Measurements from ENCODE around the gene MFAP1.
A peak's percentile ranks its signal among the peaks of the same experiment; 100 is the strongest.
"Not testable (repeated sequence)": the region's sequence is repeated elsewhere in the genome, so short reads cannot be mapped to it uniquely, and the experiment has no call there.

Gene MFAP1

DNA sequence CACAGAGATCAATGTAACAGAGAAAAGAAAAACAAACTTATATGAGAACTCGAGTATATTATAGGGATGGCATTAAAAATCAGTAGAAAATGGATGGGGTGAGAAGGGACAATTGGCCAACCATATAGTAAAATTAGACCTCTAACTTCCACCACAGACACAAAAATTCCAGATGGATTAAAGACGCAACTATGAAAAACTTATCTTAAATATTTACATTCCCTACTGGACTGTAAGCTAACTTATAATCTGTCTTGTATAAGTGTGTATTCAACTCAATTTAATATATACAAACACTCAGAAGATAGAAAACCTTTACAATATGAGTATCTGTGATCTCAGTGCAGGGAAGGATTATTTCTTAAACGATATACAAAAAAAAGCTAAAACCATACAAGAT, 3.0 kb downstream of the MFAP1 start:
- DNase-seq (ENCODE audit: low read depth), result no peak

DNA sequence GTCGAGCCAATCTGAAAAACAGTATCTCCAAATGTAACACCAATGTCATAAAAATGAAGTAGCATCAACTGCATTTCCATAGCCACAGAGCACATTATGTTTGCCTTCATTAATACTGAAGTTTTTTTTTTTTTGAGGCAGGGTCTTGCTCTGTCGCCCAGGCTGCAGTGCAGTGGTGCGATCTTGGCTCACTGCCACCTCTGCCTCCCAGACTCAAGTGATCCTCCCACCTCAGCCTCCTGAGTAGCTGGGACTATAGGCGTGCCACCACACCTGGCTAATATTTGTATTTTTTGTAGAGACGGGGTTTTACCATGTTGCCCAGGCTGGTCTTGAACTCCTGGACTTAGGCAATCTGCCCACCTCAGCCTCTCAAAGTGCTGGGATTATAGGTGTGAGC, 9.4 kb downstream of the MFAP1 start:
- DNase-seq (ENCODE audit: low read depth), result not testable (repeated sequence)

DNA sequence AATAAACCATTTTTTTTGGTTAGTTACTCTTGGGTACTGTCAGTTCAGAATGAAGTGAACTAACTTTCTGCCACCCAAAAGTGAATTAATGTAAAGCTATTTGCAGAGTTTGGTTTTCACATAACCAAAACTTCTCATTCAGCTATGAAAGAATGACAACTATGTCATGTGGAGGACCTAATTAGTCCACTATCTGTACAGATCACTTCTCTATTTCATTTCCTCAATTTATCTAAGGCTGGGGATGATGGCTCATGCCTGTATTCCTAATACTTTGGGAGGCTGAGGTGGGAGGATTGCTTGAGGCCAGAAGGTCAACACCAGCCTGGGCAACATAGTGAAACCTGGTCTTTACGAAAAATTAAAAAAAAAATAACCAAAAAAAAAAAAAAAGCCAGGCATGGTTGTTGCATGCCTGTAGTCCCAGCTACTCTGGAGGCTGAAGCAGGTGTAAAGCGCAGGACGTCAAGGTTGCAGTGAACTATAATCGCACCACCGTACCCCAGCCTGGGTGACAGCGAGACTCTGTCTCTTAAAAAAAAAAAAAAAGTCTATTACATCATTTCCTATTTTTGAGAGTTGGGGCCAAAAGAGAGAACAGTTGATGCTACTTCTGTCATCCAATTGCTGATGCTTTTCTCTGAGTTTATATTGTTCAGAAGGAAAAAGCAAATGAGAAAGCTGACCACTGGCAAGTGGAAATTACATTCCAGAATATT, 15.4 kb downstream of the MFAP1 start:
- no peak for DNase-seq (ENCODE audit: low read depth)

DNA sequence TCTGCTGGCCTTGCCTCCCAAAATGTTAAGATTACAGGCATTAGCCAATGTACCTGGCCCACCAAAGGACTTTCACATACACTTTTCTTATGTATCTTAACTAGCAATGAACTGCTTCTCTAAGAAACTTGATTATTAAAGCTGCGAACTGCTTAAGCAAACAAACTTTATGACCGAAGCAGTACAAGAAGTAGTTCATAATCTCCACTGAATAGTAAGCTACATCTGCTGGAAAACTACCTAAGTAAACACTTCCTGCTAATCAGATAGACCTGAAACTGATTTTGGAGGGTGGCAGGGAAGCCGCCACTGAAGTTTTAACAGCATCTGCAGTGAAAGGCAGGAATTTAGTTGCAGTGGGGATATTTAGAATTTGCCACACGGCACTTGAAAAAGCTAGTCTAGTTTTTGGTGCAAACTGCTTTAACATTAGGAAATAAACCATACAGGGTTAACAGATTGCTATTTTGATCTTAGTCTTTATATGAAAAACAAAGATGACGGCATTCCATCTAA, 16.0 kb downstream of the MFAP1 start:
- no peak for DNase-seq (ENCODE audit: low read depth)

DNA sequence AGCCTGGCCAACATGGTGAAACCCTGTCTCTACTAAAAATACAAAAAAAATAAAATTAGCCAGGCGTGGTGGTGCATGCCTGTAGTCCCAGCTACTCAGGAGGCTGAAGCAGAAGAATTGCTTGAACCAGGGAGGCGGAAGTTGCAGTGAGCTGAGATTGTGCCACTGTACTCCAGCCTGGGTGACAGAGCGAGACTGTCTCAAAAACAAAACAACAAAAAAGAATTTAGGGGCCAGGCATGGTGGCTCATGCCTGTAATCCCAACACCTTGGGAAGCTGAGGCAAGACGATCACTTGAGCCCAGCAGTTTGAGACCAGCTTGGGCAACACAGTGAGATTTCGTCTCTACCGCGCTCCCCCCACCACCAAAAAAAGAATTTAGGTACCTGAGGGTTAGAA, 21.8 kb downstream of the MFAP1 start:
- DNase-seq (ENCODE audit: low read depth), result not testable (repeated sequence)

DNA sequence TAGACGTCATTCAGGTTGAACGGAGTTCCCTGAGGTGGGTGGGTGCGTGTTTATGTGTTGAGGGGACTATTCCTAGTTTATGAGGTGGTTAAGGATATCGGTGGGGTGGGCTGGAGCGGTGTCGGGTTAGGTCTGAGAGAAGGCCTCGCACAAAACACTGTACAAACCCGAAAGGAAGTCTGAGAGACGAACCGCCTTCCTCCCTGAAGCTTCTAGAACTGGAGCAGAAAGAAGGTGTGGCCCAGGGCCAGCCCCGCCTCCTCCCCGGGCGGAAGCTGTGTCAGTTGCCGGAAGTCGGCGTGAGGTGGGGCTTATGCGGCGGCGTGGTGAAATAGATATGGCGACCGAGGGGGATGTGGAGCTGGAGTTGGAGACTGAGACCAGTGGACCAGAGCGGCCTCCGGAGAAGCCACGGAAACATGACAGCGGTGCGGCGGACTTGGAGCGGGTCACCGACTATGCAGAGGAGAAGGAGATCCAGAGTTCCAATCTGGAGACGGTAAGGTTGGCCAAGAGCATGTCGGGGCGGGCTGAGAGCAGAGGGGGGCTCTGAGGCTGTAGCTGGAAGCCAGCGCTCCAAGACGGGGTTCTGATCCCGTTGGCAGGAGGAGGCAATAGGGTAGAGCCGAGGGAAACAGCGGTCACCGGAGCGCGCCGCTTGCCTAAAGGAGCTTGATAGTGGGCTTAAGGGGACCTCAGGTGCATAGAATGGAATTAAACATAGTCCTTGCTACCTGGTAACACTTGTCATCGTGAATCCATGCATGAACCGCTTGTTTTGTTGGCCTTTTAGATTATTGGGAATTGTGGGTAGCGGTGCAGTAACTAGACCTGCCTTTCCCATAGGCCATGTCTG, 24.0 kb downstream of the MFAP1 start, which contains the start of gene HYPK:
Gene HYPK, plus strand, starts transcription at position 314 of the 856 bp plus-strand sequence. Its CDS starts 24 bp downstream, at position 338.
- peak; percentile 86 for DNase-seq (ENCODE audit: low read depth)

DNA sequence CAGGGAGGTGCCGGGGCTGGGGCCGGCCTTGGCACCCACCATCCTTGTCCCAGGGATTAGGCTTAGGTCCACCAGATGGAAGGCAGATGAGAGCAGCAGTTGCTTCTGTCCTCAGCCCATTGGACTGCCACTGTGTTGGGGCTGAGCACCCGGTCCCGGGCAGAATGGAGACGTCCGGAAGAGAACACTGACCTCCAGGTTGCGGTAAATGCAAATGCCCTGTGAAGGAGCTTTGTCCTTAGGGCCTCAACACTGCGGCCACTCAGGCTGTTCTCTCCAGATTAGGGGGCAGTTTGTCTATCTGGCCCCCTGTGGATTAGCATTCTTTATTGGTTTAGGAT, 24.6 kb downstream of the MFAP1 start, which contains the start of gene SERINC4:
Gene SERINC4, minus strand, starts transcription at position 276 of the 341 bp plus-strand sequence. Its CDS starts 234 bp downstream, at position 42.
- no peak for DNase-seq (ENCODE audit: low read depth)

DNA sequence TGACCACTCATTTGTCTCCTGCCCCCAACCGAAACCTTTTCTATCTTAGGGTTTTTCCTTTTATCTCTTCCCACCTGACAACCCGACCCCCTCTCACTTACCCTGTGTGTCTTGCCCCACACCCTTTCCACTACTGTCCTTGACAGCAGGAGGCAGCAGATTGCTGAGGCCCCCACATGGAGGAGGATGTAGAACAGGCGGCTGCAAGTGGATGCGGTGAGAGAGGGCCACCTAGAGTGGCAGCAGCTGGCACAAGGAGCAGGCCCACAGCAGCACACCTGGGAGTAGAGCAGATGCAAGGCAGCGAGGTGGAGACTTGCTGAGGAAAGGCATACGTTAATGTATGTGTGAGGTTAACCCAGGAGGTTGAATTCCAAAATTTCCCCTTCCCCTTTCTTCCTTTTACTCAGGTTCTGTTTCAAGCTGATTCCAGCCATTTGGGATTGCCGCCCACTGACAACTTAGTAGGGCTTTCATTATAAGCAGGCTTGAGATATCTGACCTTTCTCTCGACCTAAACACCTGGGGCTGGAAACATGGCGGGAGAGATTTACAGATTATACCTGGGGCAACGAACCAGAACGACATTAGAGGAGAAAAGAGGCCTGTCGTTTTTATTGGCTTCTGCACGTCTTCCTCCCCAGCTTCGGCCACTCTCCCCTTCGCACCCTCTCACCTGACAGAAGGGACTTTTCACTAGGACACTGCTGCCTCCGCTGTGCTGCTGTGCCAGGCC, 25.1 kb downstream of the MFAP1 start:
- no peak for DNase-seq (ENCODE audit: low read depth)

DNA sequence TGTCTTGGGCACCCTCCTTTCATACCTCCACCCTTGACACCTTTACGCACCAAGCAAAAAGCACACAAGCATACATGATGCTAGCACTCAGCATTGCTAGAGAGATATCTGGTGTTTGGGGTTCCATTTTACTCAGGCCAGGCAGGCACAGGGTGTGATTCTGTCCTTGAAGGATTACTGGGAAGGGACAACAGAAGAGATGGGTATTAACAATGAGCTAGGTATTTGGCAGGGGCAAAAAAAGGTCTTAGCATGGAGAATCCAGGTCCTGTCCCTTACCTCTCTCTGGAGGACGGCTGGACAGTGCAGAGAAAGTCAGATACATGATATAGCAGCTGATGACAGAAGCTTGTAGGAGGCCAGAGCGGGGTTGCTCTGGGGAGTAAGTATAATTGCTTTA, 27.9 kb downstream of the MFAP1 start:
- DNase-seq (ENCODE audit: low read depth), result no peak

DNA sequence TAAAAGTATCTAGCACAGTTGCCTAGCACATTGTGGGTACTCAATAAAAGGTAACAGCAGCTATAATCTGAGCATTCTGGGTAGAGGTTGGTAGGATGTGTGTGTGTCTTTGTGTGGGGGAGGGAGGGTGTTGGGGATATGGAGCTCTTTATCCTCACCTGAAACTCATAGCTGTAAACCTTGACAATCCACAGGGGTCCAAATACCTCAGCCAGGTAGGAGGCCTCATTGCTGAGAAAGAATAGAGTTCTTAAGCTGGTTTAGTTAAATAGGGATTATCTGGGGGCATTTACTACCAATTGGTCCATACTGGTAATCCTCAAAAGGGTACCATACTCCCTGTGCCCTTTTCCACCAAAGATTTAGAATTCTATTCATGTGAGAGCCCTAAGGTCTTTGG, 28.5 kb downstream of the MFAP1 start:
- DNase-seq (ENCODE audit: low read depth), result no peak

DNA sequence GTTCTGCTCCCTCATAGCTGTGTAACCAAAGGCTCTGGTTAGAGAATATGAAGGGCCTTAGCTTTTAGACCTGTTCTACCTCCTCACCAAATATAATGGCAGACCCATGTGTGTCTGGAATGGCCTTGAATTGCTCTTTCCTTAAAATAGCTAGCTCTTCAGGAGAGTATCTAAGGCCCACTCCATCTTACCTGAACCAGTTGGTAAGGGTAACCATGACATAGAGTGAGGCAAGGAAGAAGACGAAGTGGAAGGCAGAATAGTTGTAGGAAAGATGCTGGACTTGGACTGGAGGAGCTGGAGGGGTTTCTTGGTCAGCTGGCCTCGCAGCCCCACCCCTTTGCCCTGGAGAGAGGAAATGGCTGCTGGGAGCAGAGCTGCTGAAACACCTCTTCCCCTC, 29.3 kb downstream of the MFAP1 start:
- no peak for DNase-seq (ENCODE audit: low read depth)

DNA sequence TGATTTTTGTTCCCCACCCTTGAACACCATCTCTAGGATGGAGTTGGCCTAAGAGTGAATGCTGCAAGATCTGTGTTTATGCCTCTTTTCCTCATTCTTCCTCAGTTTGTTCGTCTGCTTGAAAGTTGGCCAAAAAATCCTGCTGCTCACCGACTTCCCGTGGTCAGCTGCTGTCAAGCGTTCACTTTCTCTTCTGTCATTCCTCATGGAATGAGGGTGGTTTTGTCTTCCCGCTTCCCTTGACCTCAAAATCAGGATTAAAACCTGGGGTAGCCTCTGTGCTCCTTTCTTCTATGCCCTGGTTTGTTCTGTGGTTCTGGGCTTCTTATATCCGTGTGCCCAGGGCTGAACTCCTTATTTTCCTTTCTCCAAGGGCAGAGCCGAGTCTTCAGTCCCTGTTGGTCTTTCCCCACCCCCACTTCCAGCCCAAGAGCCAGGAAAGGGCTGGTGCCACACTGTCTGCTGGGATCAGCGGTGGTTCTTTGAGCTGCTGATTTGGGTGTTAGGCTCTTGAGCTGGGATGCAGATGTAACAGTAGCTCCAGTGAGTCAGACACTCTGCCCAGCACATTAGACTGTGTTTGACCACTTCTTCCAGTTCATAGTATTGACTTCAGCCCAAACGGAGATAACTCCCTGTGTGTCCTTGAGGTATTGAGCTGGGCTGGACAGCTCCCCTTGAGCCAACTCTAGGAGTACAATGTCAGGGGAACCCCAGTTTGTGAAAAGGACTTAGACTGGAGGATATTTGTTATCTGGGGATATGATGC, 30.0 kb downstream of the MFAP1 start:
- no peak for DNase-seq (ENCODE audit: low read depth)

DNA sequence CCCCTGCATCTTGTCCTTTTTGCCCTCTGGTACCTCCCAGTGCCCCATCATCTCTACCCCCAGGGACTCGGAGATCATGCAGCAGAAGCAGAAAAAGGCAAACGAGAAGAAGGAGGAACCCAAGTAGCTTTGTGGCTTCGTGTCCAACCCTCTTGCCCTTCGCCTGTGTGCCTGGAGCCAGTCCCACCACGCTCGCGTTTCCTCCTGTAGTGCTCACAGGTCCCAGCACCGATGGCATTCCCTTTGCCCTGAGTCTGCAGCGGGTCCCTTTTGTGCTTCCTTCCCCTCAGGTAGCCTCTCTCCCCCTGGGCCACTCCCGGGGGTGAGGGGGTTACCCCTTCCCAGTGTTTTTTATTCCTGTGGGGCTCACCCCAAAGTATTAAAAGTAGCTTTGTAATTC, 30.8 kb downstream of the MFAP1 start:
- DNase-seq (ENCODE audit: low read depth), result no peak

DNA sequence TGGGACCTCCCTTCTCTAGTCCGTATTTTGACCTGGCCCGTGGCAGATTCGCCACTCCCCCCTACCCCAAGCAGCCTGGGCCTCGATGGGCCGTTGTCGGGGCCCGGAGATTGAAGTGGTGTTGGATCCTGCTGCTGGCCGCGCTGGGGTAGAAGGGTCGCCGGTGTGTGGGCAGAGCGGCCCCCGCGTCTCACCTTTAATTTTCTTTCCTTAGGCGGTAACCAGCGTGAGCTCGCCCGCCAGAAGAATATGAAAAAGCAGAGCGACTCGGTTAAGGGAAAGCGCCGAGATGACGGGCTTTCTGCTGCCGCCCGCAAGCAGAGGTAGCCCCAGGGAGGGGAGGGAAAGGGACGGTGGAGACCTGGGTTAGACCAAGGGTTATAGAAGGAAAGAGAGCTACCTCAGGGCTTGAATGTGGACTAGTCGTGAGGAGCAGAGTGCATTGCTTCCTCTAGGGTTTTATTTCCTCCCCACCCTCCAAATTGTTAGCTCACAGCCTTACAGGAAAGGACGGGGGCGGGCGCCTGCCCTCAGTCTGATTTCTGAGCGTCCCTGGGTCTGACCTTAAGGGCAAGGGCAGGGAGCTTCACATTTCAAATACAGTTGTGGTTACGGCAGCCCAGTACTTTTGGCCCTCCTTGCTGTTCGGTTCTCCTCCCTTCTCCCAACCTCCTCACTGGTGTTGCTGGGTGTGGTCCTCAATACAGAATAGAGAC, 31.6 kb downstream of the MFAP1 start:
- no peak for DNase-seq (ENCODE audit: low read depth)

DNA sequence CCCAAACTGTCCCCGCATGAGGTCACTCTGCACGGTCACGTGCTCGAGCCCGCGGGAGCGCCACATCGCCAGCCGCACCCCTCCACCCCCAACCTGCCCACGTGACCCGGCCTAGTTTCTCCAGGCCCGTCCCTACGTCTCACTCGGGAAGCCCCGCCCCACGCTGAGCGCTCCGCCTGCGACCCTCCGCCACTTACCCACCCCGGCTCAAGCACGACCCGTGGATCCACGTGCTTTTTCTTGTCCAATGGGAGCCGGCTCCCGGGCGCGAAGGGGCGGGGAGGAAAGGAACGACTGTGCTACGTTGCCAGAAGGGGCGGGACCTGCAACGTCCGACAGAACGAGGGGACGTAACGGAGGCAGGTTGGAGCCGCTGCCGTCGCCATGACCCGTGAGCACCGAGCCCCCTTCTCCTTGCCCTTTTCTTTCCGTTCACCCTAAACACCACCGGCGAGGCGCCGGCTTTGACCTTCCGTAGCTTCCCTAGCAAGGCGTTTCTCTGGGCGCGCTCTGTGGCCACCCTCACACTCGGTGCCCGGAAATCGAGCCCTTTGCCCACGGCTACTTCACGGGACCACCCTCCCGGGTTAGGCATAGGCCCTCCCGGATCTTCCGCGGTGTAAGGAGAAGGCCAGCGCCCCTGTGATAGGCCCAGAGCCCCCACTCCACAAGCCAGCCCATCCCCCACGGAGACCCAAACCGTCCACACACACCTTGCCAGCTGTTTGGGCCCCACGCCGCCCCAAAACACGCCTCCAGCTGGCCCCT, 32.3 kb downstream of the MFAP1 start, which contains the start of gene SERF2:
Gene SERF2, plus strand, starts transcription at position 328 of the 768 bp plus-strand sequence. Its CDS starts 57 bp downstream, at position 385.
- DNase-seq (ENCODE audit: low read depth), result peak; percentile 100

DNA sequence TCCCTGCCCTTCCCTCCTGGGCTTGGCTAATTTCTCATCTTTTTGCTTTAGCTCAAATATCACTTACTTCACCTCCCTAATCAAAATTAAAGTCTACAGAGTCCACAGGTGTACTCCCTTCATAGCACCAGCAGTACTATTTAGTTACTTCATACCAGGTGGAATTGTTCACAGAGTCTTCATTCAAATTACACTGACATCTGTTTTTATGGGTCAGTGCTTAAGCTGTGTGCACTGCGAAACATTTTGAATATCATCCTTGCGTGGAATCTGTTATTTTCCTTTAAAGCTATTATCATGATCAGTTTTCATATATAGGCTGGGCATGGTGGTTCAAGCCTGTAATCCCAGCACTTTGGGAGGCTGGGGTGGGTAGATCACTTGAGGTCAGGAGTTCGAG, 35.1 kb downstream of the MFAP1 start:
- no peak for DNase-seq (ENCODE audit: low read depth)

DNA sequence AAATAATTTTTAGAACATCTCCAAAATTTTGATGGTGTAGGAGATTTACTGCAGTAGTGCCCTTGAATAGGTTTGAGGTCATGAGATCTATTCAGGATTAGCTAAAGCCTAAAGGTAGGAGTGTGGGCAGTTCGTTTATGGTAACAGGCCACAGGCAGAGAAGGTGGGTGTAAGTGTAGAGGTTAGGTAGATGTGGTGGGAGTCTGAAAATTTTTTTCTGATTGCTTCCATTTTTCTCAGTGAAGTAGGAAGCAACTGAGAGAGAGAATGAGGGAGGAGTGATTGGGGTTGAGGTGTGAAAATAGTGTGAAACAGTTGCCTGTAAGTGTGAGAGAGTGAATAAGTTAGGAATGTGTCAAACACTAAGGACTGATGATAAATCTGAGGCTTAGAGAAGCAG, 45.5 kb downstream of the MFAP1 start:
- DNase-seq (ENCODE audit: low read depth), result no peak

DNA sequence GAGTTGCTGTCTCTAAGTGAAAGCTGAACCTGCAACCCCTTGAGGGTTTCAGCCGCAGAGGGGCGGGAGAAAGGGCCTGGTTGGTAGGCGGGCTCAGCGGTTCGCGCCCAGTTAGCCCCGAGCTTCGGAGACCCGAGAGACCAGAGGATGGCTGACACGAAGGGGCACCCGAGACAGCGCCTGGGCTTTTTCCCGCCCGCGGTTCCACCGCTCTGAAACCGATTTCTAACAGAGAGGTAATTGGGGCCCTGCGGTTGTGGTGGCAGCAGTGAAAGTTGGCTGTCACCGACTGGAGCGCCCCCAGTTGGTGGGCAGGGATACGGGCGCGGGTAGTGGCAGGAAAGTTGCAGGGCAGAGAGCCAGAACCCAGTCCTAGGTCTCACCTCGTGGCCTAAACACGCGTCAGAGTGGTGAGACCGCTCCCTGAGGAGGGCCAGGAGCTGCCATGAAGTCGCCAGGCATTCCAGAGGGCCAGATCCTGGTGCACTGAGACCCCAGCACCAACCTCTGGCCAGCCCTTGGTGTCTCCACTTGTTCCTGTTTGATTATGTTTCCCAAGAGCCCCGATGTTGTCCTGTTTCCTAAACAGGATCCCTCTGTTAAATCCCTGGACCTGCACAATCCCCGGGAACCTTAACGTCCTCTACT, 47.1 kb downstream of the MFAP1 start:
- DNase-seq (ENCODE audit: low read depth), result peak; percentile 76

DNA sequence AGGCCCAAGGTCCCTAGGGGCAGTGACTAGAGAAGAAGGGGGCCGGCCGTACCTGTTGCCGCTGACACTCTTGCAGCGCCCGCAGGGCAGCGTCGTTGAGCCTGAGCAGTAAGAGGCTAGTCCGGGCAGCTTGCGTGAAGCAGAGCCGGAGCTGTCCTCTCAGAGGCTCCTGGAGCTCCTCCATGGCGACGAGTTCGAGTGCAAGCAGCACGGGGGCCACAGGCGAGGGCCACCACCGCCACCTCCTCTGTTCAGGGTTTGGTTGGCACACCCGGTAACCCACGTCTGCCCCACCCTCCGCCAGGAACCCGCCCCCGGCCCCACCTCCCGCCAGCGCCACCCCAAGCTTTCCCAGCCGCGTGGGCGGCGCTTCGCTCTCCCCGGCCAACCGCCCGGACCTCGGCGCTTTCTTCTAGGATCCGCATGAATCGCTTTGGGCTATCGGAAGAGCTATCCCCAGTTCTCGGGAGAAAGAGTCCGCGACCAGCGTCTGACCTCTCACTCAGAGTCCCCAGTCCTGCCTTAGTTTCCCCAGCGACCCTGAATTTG, 47.7 kb downstream of the MFAP1 start, which contains the start of gene ELL3:
Gene ELL3, minus strand, starts transcription at position 249 of the 549 bp plus-strand sequence. Its CDS starts 65 bp downstream, at position 184.
- peak; percentile 52 for DNase-seq (ENCODE audit: low read depth)
